BJ (cell line): ENCODE measurements around the gene NXNL1. TPM values are rescaled to one million over a fixed set of nuclear protein-coding genes. Genes with fewer than 3 reads are reported as not detected.

Experiments used
- CTCF ChIA-PET: fragments of 350-600 bp; formaldehyde crosslinking; extraction: SDS; loops from one replicate; lab custom pipeline; 2021; ENCODE audit warnings: antibody characterized with exemption, inconsistent platforms; lab: Yijun Ruan, JAX
- POLR2A ChIA-PET: fragments of 300-600 bp; sonication (Branson Sonifier 250); formaldehyde crosslinking; extraction: SDS; loops from one replicate; lab custom pipeline; 2021; ENCODE audit warnings: antibody characterized with exemption; lab: Charles Lee
- DNase-seq: peaks from one replicate; pipeline ENCODE4 v3.0.0-alpha.2; 2011; ENCODE audit warnings: low read depth
- H3K27me3 ChIP-seq: 2 replicates; pipeline ENCODE4 v1.6.0; 2011; ENCODE audit warnings: low read length; ENCODE audit not compliant: control insufficient read depth, insufficient read depth
- H3K36me3 ChIP-seq: 2 replicates; pipeline ENCODE4 v1.5.1; 2011; ENCODE audit warnings: low read length; ENCODE audit not compliant: control insufficient read depth, insufficient read depth
- H3K4me3 ChIP-seq: 2 replicates; pipeline ENCODE4 v1.5.1; 2011; ENCODE audit warnings: low read depth, mild to moderate bottlenecking, control low read depth, low read length
- polyA plus RNA-seq: library from polyadenylated mRNA; depleted of rRNA; stranded (reverse); fragments of >200 nt; gene quantifications from 2 replicates; pipeline ENCODE4 v1.2.3, GENCODE V29; 2011
- TF ChIP-seq, protein P1 (sequence below): IDR thresholded peaks from 2 replicates; pipeline ENCODE4 v1.5.1; 2011; ENCODE audit warnings: low read depth, mild to moderate bottlenecking, control low read depth, inconsistent platforms, low read length, moderate library complexity; ENCODE audit not compliant: insufficient read depth

NXNL1 gene
- polyA plus RNA-seq, 1 experiment, result not detected

GRCh38 chr19:17435218-17435617, 25.5 kb downstream of the NXNL1 start:
- TF ChIP-seq, protein P1, sequence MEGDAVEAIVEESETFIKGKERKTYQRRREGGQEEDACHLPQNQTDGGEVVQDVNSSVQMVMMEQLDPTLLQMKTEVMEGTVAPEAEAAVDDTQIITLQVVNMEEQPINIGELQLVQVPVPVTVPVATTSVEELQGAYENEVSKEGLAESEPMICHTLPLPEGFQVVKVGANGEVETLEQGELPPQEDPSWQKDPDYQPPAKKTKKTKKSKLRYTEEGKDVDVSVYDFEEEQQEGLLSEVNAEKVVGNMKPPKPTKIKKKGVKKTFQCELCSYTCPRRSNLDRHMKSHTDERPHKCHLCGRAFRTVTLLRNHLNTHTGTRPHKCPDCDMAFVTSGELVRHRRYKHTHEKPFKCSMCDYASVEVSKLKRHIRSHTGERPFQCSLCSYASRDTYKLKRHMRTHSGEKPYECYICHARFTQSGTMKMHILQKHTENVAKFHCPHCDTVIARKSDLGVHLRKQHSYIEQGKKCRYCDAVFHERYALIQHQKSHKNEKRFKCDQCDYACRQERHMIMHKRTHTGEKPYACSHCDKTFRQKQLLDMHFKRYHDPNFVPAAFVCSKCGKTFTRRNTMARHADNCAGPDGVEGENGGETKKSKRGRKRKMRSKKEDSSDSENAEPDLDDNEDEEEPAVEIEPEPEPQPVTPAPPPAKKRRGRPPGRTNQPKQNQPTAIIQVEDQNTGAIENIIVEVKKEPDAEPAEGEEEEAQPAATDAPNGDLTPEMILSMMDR, result no peak
- H3K27me3 ChIP-seq, result no peaks in the 10 kb centered on the region
- no peaks in the 10 kb centered on the region for H3K36me3 ChIP-seq
- no peak for DNase-seq
- no peak overlapping the region for H3K4me3 ChIP-seq
- POLR2A ChIA-PET, result no interaction called here
- CTCF ChIA-PET, result no interaction called here

GRCh38 chr19:17431417-17431816, 29.3 kb downstream of the NXNL1 start:
- Histone ChIP-seq H3K4me3 (no peak overlapping the region), H3K27me3 (no peaks in the 10 kb centered on the region), H3K36me3 (no peaks in the 10 kb centered on the region)
- TF ChIP-seq, protein P1, result no peak
- ChIA-PET CTCF (no interaction called here), POLR2A (no interaction called here)
- no peak for DNase-seq

- Histone ChIP-seq H3K36me3 (no peaks in the 10 kb centered on the region), H3K4me3 (no peak overlapping the region), H3K27me3 (no peaks in the 10 kb centered on the region)
- TF ChIP-seq, protein P1, result no peak
- no peak for DNase-seq
- CTCF ChIA-PET, result interaction anchor here (1.1 to 1.7 kb wide), 3 partner anchors 12 to 37 kb away, joined by 3 to 5 read pairs (median 5); no protein-coding TSS in a partner anchor
- POLR2A ChIA-PET, result no interaction called here
Measured at GRCh38 chr19:17429641-17430113, 31.0 kb downstream of the NXNL1 start.

DNA sequence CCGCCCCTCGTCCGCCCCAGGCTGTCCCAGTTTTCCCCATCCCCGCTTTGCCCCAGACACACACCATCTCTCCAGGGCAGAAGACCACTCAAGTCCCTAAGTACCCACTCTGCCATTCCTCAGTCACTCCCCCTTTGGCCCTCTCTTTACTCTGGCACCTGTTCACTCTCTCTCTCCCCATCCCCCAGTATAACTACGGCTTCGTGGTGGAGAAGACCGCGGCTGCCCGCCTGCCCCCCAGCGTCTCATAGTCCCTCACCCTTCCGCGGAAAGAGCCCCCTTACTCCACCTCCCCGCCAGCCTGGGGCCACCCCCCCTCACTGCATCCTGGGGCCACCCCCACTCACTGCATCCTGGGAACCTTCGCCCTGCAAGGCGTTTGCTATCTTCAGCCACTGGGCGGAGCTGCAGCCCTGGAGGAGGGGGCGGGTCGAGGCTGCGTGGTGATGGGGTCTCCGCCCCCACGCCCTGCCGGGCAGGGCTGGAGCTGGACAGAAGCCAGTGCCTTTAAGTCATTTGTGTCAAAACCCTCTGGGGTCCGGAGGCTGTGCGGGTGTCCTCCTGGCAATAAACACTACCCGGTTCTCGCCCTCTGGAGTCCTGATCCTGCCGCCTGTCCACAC, 35.9 kb downstream of the NXNL1 start:
- no peak for DNase-seq
- peaks cover 5% of the 10 kb centered on the region for H3K36me3 ChIP-seq
- ChIA-PET POLR2A (no interaction called here), CTCF (no interaction called here)
- H3K27me3 ChIP-seq, result no peaks in the 10 kb centered on the region
- TF ChIP-seq, protein P1, result peak; percentile 61
- no peak overlapping the region for H3K4me3 ChIP-seq

- TF ChIP-seq, protein P1, result no peak
- Histone ChIP-seq H3K36me3 (peaks cover 5% of the 10 kb centered on the region), H3K27me3 (no peaks in the 10 kb centered on the region), H3K4me3 (no peak overlapping the region)
- DNase-seq, result no peak
- ChIA-PET CTCF (interaction anchor here (0.5 kb wide), 1 partner anchor 353 kb away, joined by 5 read pairs; no protein-coding TSS in a partner anchor), POLR2A (interaction anchor here (0.5 kb wide), 1 partner anchor 9 kb away, joined by 3 read pairs; no protein-coding TSS in a partner anchor)
Measured at GRCh38 chr19:17423429-17424208, 37.1 kb downstream of the NXNL1 start.
